COLO829 (cell line): ENCODE results near the gene FUZ.

Experiments
- DNase-seq: peaks from one replicate; pipeline ENCODE4 v3.0.0; 2012; ENCODE audit warnings: low spot score

The FUZ gene

DNA sequence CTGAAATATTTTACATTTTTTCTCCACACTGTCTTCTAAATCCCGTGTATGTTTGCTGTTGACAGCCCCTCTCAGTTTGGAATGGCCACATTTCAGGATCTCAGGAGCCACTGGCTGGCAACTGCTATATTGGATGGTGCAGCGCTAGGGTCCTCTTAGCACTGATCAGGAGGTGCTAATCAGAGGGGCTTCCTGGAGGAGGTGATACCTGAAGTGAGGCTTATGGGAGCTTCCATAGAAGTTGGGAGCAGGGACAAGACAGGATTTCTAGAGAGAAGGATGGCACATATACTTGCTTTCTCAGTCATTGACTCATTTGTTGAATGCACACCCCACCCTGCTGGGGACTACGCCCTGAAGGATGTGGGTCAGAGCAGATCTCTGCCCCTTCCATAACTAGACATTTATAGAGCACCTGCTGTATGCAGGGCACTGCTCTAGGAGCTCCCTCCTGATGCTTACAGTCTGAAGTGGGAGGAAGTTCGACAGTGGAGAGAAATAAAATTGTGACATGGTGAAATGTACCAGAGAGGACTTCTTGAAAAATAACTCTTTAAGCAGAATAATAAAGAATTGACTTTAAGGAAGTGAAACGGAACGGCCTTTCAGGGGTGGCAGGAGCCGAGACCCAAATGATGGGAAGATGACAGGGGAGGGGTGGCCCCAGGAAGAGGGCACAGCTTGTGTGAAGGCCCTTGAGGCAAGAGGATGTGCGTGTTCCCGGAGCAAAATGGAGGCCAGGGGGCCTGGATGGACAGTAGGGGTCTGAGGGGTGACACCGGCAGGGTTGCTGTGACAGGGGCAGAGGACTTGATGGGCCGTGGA lies 33.1 kb downstream of the FUZ start:
- no peak for DNase-seq

GRCh38 chr19:49776371-49776764 lies 36.7 kb downstream of the FUZ start:
- no peak for DNase-seq

GRCh38 chr19:49775742-49776370 lies 37.2 kb downstream of the FUZ start:
- no peak for DNase-seq

GRCh38 chr19:49774969-49775368 lies 38.1 kb downstream of the FUZ start:
- no peak for DNase-seq

GRCh38 chr19:49773663-49774350 lies 39.3 kb downstream of the FUZ start:
- DNase-seq, result no peak

DNA sequence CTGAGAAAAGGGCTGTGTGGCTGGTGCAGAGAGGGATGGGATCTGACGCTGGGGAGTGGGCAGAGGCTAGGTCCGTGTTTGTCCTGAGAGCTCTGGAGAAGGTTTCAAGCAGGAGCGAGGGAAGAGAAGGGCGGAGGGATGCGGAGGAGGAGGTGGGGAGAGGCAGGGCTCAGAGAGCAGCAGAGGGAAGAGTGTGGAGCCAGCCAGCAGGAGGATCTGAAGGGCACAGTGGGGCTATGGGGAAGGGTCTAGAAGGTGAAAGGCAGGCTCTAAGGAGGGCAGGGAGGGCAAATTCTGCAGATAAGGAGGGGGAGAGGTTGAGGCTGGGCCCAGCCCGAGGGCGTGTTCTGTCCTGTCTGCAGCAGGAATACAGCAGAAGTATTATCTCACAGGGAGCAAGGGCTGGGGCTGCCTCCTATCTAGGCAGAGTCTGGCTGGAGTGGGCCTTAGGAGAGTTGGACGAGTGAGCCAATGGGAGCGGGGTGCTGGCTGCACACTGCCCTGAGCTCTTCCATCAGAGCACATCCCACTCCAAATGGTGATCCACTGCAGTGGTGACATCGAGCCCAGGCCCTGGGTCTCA lies 40.2 kb downstream of the FUZ start:
- no peak for DNase-seq

DNA sequence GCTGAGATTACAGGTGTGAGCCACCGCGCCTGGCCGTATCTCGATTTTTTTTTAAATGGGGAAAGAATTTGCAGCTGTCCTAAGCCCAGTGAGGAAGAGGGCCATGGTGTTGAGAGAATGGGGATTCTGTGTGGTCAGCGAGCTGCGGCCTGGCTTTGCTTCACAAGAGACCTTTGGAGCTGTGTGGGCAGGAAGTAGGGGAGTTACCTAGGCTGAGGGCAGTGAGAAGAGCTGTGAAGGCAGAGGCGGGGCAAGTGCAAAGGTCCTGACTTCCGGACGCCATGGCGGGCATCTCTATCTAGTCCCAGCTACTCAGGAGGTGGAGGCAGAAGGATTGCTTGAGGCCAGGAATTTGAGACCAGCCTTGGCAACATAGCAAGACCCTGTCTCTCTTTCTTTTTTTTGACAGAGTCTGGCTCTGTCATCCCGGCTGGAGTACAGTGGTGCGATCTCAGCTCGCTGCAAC lies 41.4 kb downstream of the FUZ start:
- DNase-seq, result no peak

DNA sequence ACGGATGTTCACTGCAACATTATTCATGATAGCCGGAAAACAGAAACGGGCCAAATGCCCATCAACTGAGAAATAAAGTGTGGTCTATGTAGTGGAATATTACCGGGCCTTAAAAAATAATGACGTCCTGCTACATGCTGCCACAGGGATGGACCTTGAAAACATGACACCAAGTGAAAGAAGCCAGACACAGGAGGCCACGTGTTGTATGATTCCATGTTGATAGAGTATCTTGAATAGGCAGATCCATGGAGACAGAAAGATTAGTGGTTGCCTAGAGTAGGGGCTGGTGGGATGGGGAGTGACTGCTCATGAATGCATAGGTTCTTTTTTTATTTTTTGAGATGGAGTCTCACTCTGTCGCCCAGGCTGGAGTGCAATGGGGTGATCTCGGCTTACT lies 42.6 kb downstream of the FUZ start:
- no peak for DNase-seq

DNA sequence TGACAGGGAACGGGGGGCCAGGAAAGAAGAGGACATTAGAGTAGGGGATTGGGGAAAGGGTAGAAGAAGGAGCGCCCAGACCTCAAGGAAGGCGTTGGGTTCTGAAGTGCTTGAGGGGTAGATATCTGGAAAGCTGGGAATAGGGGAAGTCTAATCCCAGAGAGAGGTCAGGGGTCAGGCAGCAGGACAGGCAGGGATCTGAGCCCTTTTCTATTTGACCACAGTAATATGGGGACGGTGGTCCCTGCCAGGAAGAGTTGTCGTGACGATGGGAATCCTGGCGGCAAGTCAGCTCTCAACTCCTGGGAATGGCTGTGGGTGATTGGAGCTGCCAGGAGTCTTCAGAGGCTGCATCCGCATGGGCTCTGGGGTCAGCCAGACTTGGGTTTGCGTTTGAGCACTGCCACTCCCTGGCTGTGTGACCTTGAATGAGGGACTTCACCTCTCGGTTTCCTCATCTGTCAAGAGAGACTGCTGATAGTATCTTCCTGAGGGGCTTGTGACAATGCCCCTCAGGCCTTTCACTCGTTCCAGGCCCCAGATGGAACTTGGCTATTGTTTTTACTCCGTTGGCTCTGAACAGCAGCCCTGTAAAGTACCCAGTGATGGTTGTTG lies 45.0 kb downstream of the FUZ start:
- no peak for DNase-seq

- DNase-seq, result no peak
These were observed 45.7 kb downstream of the FUZ start for GRCh38 chr19:49767381-49767780.

DNA sequence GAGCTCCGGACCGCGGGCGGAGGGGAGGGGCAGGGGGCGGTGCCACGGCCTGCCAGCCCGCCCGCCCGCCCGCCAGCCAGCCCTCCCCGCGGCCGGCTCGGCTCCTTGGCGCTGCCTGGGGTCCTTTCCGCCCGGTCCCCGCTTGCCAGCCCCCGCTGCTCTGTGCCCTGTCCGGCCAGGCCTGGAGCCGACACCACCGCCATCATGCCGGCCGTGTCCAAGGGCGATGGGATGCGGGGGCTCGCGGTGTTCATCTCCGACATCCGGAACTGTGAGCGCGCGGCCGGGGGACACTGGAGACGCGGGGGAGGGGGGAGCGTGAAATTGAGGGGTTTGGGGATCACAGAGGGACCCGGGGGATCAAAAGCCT lies 46.2 kb downstream of the FUZ start, which contains the start of gene AP2A1:
TSS of gene AP2A1 (plus strand) at position 72 of the 370 bp plus-strand sequence. CDS start at position 205, 133 bp downstream.
- DNase-seq, result no peak

DNA sequence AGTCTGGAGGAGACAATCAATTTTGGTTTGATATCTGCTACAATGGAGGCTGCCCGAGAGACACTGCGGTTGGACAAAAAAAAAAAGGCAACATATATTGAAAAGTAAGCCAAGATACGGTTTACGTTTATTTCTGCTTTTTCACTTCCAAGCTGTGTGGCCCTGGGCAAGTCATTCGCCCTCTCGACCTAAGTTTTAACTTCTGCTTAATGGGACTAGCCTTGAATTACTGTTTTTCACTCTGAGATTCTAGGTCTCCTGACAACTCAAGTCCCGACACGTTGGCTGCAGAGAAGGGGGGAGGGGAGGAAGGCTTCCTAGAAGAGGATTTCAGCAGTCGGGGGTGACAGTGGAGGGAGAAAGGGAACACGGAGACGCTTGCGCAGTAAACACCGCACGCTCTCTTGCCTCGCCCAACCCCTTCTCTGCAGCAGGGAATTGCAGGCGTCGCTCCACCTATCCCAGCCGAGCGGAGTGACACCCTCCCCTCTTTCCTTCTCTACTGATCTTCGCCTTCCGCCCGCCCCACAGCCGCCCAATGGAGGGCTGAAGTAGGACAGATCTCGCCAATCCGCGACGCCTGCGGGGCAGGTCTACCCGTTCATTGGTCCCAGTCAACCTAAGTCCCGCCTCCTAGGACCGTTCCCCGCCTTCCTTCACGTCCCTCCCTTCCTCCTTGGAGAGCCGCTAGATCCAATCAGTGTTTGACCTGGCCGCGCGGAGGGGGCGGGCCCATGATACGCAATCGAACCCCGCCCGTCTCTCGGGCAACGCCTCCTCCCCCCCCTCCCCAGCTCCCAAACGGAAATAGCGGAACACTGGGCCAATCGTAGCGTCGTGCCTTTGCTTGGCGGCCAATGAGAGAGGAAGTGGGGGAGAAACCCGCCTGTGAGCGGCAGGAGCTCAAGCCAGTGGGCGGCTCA lies 46.8 kb downstream of the FUZ start:
- DNase-seq, result peak; percentile 100

- no peak for DNase-seq
These were observed 48.8 kb downstream of the FUZ start for GRCh38 chr19:49764341-49764740.

DNA sequence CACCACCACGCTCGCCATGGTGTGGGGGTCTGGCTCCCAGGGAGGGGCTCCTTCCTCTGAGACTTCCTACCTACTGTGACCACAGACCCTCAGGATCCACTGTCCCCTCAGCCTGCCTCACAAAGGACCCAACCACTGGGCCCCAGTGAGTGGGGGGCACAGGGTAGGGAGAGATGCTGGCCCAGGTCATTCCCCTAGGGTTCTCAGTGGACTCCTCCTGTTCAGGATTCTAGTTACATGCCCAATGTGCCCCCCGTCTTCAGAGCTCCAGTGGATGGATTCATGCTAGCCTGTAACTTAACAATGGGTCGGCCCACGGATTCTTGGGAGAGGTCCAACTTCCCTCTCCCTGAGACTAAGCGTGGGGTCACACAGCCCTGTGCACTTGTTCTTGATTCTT lies 49.9 kb downstream of the FUZ start, which contains the start of gene TSKS:
TSS of gene TSKS (minus strand) at position 77 of the 400 bp plus-strand sequence. CDS start at position 18, 59 bp downstream.
- no peak for DNase-seq

GRCh38 chr19:49761625-49762311 lies 51.3 kb downstream of the FUZ start:
- DNase-seq, result no peak

GRCh38 chr19:49761249-49761624 lies 51.9 kb downstream of the FUZ start:
- DNase-seq, result no peak

GRCh38 chr19:49758292-49758691 lies 54.8 kb downstream of the FUZ start:
- DNase-seq, result no peak
